GM12878 (cell line): ENCODE measurements around the gene IL26. TPM values are rescaled to one million over a fixed set of nuclear protein-coding genes. Genes with fewer than 3 reads are reported as not detected.

Experiments used
- ATAC-seq: fragments of 200-7000 bp; cut with Tn5 transposase; 3 replicates; pipeline ENCODE4 v1.9.1; 2020; ENCODE audit warnings: mild to moderate bottlenecking, moderate library complexity
- BruUV-seq: library from RNA; stranded (reverse); fragments of 400-500 nt; replicated peaks from 2 replicates; lab custom pipeline; 2021; lab: Mats Ljungman, UMichigan
- CTCF ChIA-PET: fragments of 300-600 bp; sonication (Branson Sonifier 250); formaldehyde crosslinking; extraction: SDS; loops from one replicate; lab custom pipeline; 2021; ENCODE audit warnings: inconsistent platforms; lab: Yijun Ruan, JAX
- POLR2A ChIA-PET: fragments of 350-600 bp; formaldehyde crosslinking; extraction: SDS; loops from one replicate; lab custom pipeline; 2021; ENCODE audit warnings: inconsistent platforms; lab: Charles Lee
- RAD21 ChIA-PET: fragments of 300-600 bp; sonication (Branson Sonifier 250); formaldehyde crosslinking; loops from one replicate; lab custom pipeline; 2023; ENCODE audit warnings: antibody characterized with exemption; ENCODE audit not compliant: unreplicated experiment; lab: Charles Lee
- SMC1A ChIA-PET: fragments of 300-600 bp; sonication (Branson Sonifier 250); formaldehyde crosslinking; loops from one replicate; lab custom pipeline; 2023; ENCODE audit not compliant: unreplicated experiment, uncharacterized antibody; lab: Charles Lee
- DNase-seq: peaks from one replicate; pipeline ENCODE4 v3.0.0-alpha.2; 2011; ENCODE audit warnings: low read depth, low spot score
- FAIRE-seq: peaks from 3 replicates; lab custom pipeline; 2011; peaks lifted over from hg19 to GRCh38; lab: Jason Lieb, UNC
- H2AFZ ChIP-seq: 2 replicates; pipeline ENCODE4 v1.6.0; 2011; ENCODE audit warnings: low read depth, low read length, control low read depth; ENCODE audit not compliant: control insufficient read depth
- H3K27ac ChIP-seq: 2 replicates; pipeline ENCODE4 v1.5.1; 2011; ENCODE audit warnings: control low read depth; ENCODE audit not compliant: control insufficient read depth, insufficient read depth
- H3K27me3 ChIP-seq, 2 experiments: replicated peaks in 1 of 2; 2 replicates each; pipeline versions ENCODE4 v1.6.0 to v1.6.1; 2011; ENCODE audit warnings: low read length in 1 of 2; ENCODE audit not compliant: control insufficient read depth in 2 of 2, insufficient read depth in 2 of 2
- H3K36me3 ChIP-seq, 2 experiments: 2 replicates each; pipeline ENCODE4 v1.5.1; 2011; ENCODE audit warnings: low read length in 1 of 2; ENCODE audit not compliant: control insufficient read depth in 2 of 2, insufficient read depth in 2 of 2
- H3K4me1 ChIP-seq: 2 replicates; pipeline ENCODE4 v1.6.1; 2011; ENCODE audit warnings: mild to moderate bottlenecking, low read length, moderate library complexity, mixed read lengths; ENCODE audit not compliant: control insufficient read depth, insufficient read depth
- H3K4me2 ChIP-seq: 2 replicates; pipeline ENCODE4 v1.6.0; 2011; ENCODE audit warnings: control low read depth; ENCODE audit not compliant: control insufficient read depth, insufficient read depth
- H3K4me3 ChIP-seq: fragments of 200-600 bp; sonication (generic); 2 replicates; pipeline ENCODE4 v1.5.1; 2016
- H3K79me2 ChIP-seq: 2 replicates; pipeline ENCODE4 v1.6.0; 2011; ENCODE audit warnings: low read length; ENCODE audit not compliant: control insufficient read depth, insufficient read depth
- H3K9ac ChIP-seq: 2 replicates; pipeline ENCODE4 v1.8.0; 2011; ENCODE audit warnings: low read length, control low read depth, mixed read lengths; ENCODE audit not compliant: control insufficient read depth, insufficient read depth
- H3K9me3 ChIP-seq: replicated peaks from 3 replicates; pipeline ENCODE4 v1.5.1; 2011; ENCODE audit warnings: mild to moderate bottlenecking, low read length; ENCODE audit not compliant: control insufficient read depth, insufficient read depth
- H4K20me1 ChIP-seq: 2 replicates; pipeline ENCODE4 v1.6.0; 2011; ENCODE audit not compliant: control insufficient read depth, insufficient read depth
- CBFB ChIP-seq: IDR thresholded peaks from 2 replicates; pipeline ENCODE4 v1.6.1; 2016; ENCODE audit warnings: antibody characterized with exemption, low read depth
- HDGF ChIP-seq: fragments of 450-650 bp; IDR thresholded peaks from 2 replicates; pipeline ENCODE4 v1.6.1; 2016; ENCODE audit warnings: antibody characterized with exemption
- IKZF2 ChIP-seq, 2 experiments: fragments of 450-650 bp; IDR thresholded peaks; 2 replicates each; pipeline ENCODE4 v1.6.1; 2017; ENCODE audit warnings: mild to moderate bottlenecking in 2 of 2, moderate library complexity in 2 of 2
- LARP7 ChIP-seq: fragments of 450-650 bp; IDR thresholded peaks from 2 replicates; pipeline ENCODE4 v1.6.1; 2017; ENCODE audit warnings: mild to moderate bottlenecking
- PRDM15 ChIP-seq: fragments of 450-650 bp; formaldehyde crosslinking; IDR thresholded peaks from 2 replicates; pipeline ENCODE4 v1.4.0; 2020; ENCODE audit warnings: mild to moderate bottlenecking, moderate library complexity
- RAD21 ChIP-seq: IDR thresholded peaks from 2 replicates; pipeline ENCODE4 v1.6.1; 2011; ENCODE audit warnings: mild to moderate bottlenecking, low read depth, low read length, moderate library complexity; ENCODE audit not compliant: insufficient read depth
- SIX5 ChIP-seq: IDR thresholded peaks from 2 replicates; pipeline ENCODE4 v1.6.1; 2011; ENCODE audit warnings: mild to moderate bottlenecking, low read depth, low read length, moderate library complexity; ENCODE audit not compliant: severe bottlenecking
- STAT3 ChIP-seq: IDR thresholded peaks from 2 replicates; pipeline ENCODE4 v1.6.1; 2011; ENCODE audit warnings: low read depth, low read length, improper control_type of control experiment
- TCF7 ChIP-seq: IDR thresholded peaks from 2 replicates; pipeline ENCODE4 v1.6.1; 2014; ENCODE audit warnings: antibody characterized with exemption, borderline replicate concordance
- WRNIP1 ChIP-seq: IDR thresholded peaks from 2 replicates; pipeline ENCODE4 v1.6.1; 2011; ENCODE audit warnings: low read depth, low read length, improper control_type of control experiment, borderline replicate concordance
- ZBED1 ChIP-seq: IDR thresholded peaks from 2 replicates; pipeline ENCODE4 v1.6.1; 2016; ENCODE audit warnings: borderline replicate concordance
- WGBS: methylation state at CpG from one replicate; pipeline ENCODE4 v1.1.6; 2016; ENCODE audit warnings: low lambda C conversion rate; ENCODE audit not compliant: insufficient replicate concordance, insufficient coverage; ENCODE audit errors: missing lambda C conversion rate; 5-methylcytosine and 5-hydroxymethylcytosine counted together
- in situ Hi-C: fragments of 300-500 bp; cut with MboI; formaldehyde crosslinking; loops from 9 replicates; pipeline ENCODE4 v1.14.3; 2018; ENCODE audit warnings: mixed read lengths
- intact Hi-C: fragments of 100-400 bp; cut with micrococcal nuclease; formaldehyde crosslinking; loops from one replicate; pipeline ENCODE4 v1.14.2; 2022; ENCODE audit not compliant: unreplicated experiment
- polyA plus RNA-seq, 11 experiments: library from polyadenylated mRNA; depleted of rRNA in 4 of 11; unstranded in 6 of 11; stranded (reverse) in 5 of 11; fragments of >200 nt; fragmentation: Nextera tagmentation in 4 of 11; fragmentation: Illumina TruSeq in 1 of 11; extraction: Ambion mirVana in 4 of 11; extraction: Trizol in 1 of 11; gene quantifications; 1 replicate in 1 of 11; 2 replicates in 10 of 11; pipeline versions ENCODE4 v1.2.1 to v1.2.3, GENCODE V29; 2011 to 2016; ENCODE audit warnings: inconsistent platforms in 2 of 11, missing spikeins in 2 of 11, low read depth in 1 of 11
- total RNA-seq, 4 experiments: library from RNA; depleted of rRNA in 3 of 4; stranded (reverse); fragments of >200 nt in 3 of 4; fragmentation: Illumina TruSeq in 1 of 4; extraction: Trizol in 1 of 4; gene quantifications; 2 replicates each; pipeline versions ENCODE4 v1.2.1 to v1.2.3, GENCODE V29; 2013 to 2021
- TF ChIP-seq, protein P1 (sequence below): IDR thresholded peaks from 2 replicates; pipeline ENCODE4 v1.6.1; 2011; ENCODE audit warnings: low read depth, low read length, improper control_type of control experiment, borderline replicate concordance
- TF ChIP-seq, protein P2 (sequence below): IDR thresholded peaks from 2 replicates; pipeline ENCODE4 v1.6.1; 2011; ENCODE audit warnings: borderline replicate concordance, low read depth, mild to moderate bottlenecking, moderate library complexity, low read length; ENCODE audit not compliant: insufficient read depth, poor library complexity, severe bottlenecking
- TF ChIP-seq, protein P3 (sequence below): IDR thresholded peaks from 2 replicates; pipeline ENCODE4 v1.6.1; 2011; ENCODE audit warnings: borderline replicate concordance, low read depth, mild to moderate bottlenecking, moderate library complexity, mixed read lengths, low read length; ENCODE audit not compliant: insufficient read depth; ENCODE audit errors: extremely low read length

IL26 gene
- total and polyA plus RNA-seq, 10 of the 15 experiments (the other 5 are each of a cell fraction or from before 2014, with no cell fraction given): not detected

DNA sequence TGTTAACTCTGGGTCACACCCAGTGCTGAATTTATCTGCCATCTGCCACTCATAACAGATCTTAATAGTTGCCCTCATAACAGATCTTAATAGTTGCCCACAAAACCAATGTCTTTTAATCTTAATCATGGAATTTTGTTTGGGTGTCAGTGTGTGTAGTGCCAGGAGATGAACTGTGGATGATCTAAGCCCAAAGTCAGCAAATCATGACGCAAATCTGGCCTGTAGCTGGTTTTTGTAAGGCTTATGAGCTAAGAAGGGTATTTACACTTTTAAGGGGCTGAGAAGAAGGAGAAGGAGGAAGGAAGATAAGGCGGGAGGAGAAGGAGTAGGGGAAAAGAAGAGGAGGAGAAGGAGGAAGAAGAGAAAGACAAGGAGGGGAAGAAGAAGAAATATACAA, 10.0 kb upstream of the IL26 start:
- intact Hi-C loops (no loop called here), in situ Hi-C loops (no loop called here)
- ATAC-seq: no peak
- peaks cover 26% of the 10 kb centered on the region for H3K4me1 ChIP-seq
- no peak overlapping the region for H3K4me3 ChIP-seq
- CTCF ChIA-PET: interaction anchor here (0.5 to 4.2 kb wide), 5 partner anchors 13 to 557 kb away, joined by 3 to 31 read pairs (median 3); no protein-coding TSS in a partner anchor
- POLR2A ChIA-PET: no interaction called here
- H4K20me1 ChIP-seq: no peaks in the 10 kb centered on the region
- H2AFZ ChIP-seq: no peak overlapping the region; the same call in 1 of the 2 replicates
- no peak for DNase-seq
- H3K27me3 ChIP-seq: no peaks in the 10 kb centered on the region
- H3K9ac ChIP-seq: no peak overlapping the region
- H3K79me2 ChIP-seq: no peaks in the 10 kb centered on the region
- no peak for FAIRE-seq
- WGBS: 93% methylated on average over 2 of the region's 2 CpGs
- no peak overlapping the region for H3K4me2 ChIP-seq
- SMC1A ChIA-PET: interaction anchor here (0.6 to 2.3 kb wide), 11 partner anchors 9 to 374 kb away, joined by 3 to 10 read pairs (median 3); partner anchors contain the start of gene MDM1
- no peaks in the 10 kb centered on the region for H3K9me3 ChIP-seq
- RAD21 ChIA-PET: interaction anchor here (1.7 to 2.1 kb wide), 2 partner anchors 12 to 80 kb away, joined by 4 to 8 read pairs; no protein-coding TSS in a partner anchor
- H3K36me3 ChIP-seq: no peaks in the 10 kb centered on the region
- BruUV-seq: no TSS peak
- no peak overlapping the region for H3K27ac ChIP-seq
- TF ChIP-seq HDGF: no peak
- TF ChIP-seq LARP7: no peak
- TF ChIP-seq, protein P1, sequence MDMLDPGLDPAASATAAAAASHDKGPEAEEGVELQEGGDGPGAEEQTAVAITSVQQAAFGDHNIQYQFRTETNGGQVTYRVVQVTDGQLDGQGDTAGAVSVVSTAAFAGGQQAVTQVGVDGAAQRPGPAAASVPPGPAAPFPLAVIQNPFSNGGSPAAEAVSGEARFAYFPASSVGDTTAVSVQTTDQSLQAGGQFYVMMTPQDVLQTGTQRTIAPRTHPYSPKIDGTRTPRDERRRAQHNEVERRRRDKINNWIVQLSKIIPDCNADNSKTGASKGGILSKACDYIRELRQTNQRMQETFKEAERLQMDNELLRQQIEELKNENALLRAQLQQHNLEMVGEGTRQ: no peak
- TF ChIP-seq, protein P2, sequence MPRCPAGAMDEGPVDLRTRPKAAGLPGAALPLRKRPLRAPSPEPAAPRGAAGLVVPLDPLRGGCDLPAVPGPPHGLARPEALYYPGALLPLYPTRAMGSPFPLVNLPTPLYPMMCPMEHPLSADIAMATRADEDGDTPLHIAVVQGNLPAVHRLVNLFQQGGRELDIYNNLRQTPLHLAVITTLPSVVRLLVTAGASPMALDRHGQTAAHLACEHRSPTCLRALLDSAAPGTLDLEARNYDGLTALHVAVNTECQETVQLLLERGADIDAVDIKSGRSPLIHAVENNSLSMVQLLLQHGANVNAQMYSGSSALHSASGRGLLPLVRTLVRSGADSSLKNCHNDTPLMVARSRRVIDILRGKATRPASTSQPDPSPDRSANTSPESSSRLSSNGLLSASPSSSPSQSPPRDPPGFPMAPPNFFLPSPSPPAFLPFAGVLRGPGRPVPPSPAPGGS: no peak
- TF ChIP-seq STAT3: no peak
- no peak for TF ChIP-seq ZBED1
- TF ChIP-seq IKZF2 (IDR thresholded peaks at IDR 0.05): no peak
- no peak for TF ChIP-seq PRDM15 (CRISPR knock-in tag)
- no peak for TF ChIP-seq WRNIP1
- no peak for TF ChIP-seq RAD21
- TF ChIP-seq, protein P3, sequence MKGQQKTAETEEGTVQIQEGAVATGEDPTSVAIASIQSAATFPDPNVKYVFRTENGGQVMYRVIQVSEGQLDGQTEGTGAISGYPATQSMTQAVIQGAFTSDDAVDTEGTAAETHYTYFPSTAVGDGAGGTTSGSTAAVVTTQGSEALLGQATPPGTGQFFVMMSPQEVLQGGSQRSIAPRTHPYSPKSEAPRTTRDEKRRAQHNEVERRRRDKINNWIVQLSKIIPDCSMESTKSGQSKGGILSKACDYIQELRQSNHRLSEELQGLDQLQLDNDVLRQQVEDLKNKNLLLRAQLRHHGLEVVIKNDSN: no peak
- TF ChIP-seq TCF7: no peak
- TF ChIP-seq CBFB: no peak
- no peak for TF ChIP-seq SIX5
